ENCODE results near the gene CRISP1. TPM values are rescaled to one million over a fixed set of nuclear protein-coding genes. Genes with fewer than 3 reads are reported as not detected.

Gene CRISP1
- total and polyA plus RNA-seq, 2 of the 8 experiments (the other 6 are each of a cell fraction or from before 2014, with no cell fraction given): not detected

- TF ChIP-seq TAF7 (optimal IDR thresholded peaks at IDR 0.05; ENCODE audit: borderline replicate concordance, low read depth, low read length): no peak
- TF ChIP-seq SP1 (IDR thresholded peaks at IDR 0.05; ENCODE audit: low read depth, low read length): no peak
- TF ChIP-seq ZNF274 (IDR thresholded peaks at IDR 0.05; ENCODE audit: borderline replicate concordance, extremely low read depth, low read length): no peak
Observed at GRCh38 chr6:49826743-49827406, 39.5 kb downstream of the CRISP1 start (continued).

Data from H1 (cell line).